ENCODE results near the gene SARDH.

- TF ChIP-seq CTCF (IDR thresholded peaks at IDR 0.05) (no peak), POLR2A (IDR thresholded peaks at IDR 0.05) (no peak)
These were observed 118.4 kb downstream of the SARDH start for GRCh38 chr9:133619791-133620190.

All from heart left ventricle (tissue), 13 donors.